Activated CD4-positive, alpha-beta T cell treated with anti-CD3 and anti-CD28 coated beads, Interleukin-2, amount 10 ng/mL, durations not matched to agents 7 days and 5 days (primary cell): Measurements from ENCODE around the gene N4BP2L2. TPM values are rescaled to one million over a fixed set of nuclear protein-coding genes. Genes with fewer than 3 reads are reported as not detected.
A peak's percentile ranks its signal among the peaks of the same experiment; 100 is the strongest.

Experiments used
- CTCF ChIA-PET: fragments of 350-600 bp; sonication (Branson Sonifier 250); formaldehyde crosslinking; loops from one replicate; lab custom pipeline; 2021; ENCODE audit warnings: antibody characterized with exemption; lab: Charles Lee
- POLR2A ChIA-PET: fragments of 350-600 bp; sonication (Branson Sonifier 250); formaldehyde crosslinking; loops from one replicate; lab custom pipeline; 2021; ENCODE audit warnings: antibody characterized with exemption; lab: Charles Lee
- DNase-seq: peaks from one replicate; pipeline ENCODE4 v3.0.0-alpha.2; 2020
- H3K27ac Mint-ChIP-seq: one replicate; pipeline ENCODE4 v1.8.0; 2021; ENCODE audit warnings: mild to moderate bottlenecking, moderate library complexity, mixed read lengths
- H3K27me3 Mint-ChIP-seq: one replicate; pipeline ENCODE4 v1.8.0; 2021; ENCODE audit warnings: mixed read lengths
- H3K36me3 Mint-ChIP-seq: one replicate; pipeline ENCODE4 v1.8.0; 2021; ENCODE audit warnings: low read depth, mixed read lengths
- H3K4me1 Mint-ChIP-seq: one replicate; pipeline ENCODE4 v1.8.0; 2021; ENCODE audit warnings: mixed read lengths
- H3K4me3 Mint-ChIP-seq: one replicate; pipeline ENCODE4 v1.8.0; 2021; ENCODE audit warnings: mild to moderate bottlenecking, moderate library complexity, mixed read lengths
- H3K9me3 Mint-ChIP-seq: one replicate; pipeline ENCODE4 v1.8.0; 2021; ENCODE audit warnings: mixed read lengths
- total RNA-seq, 2 experiments: library from RNA; stranded (reverse); gene quantifications; one replicate each; pipeline ENCODE4 v1.2.3, GENCODE V29; 2021

Gene N4BP2L2
- total RNA-seq, 2 experiments from 2014 or later, result 134 to 136 TPM

- Mint-ChIP-seq H3K27ac (no peak overlapping the region), H3K27me3 (no peaks in the 10 kb centered on the region), H3K4me1 (peaks cover 29% of the 10 kb centered on the region), H3K9me3 (no peaks in the 10 kb centered on the region), H3K36me3 (peaks cover 21% of the 10 kb centered on the region), H3K4me3 (no peak overlapping the region)
- ChIA-PET CTCF (interaction anchor here (0.5 to 1.5 kb wide), 3 partner anchors 14 to 51 kb away, joined by 3 to 4 read pairs (median 3); no protein-coding TSS in a partner anchor), POLR2A (no interaction called here)
- DNase-seq, result no peak
Observed at GRCh38 chr13:32409561-32410421, 128.8 kb downstream of the N4BP2L2 start.

GRCh38 chr13:32409001-32409313, 129.6 kb downstream of the N4BP2L2 start:
- DNase-seq, result no peak
- Mint-ChIP-seq H3K36me3 (peaks cover 21% of the 10 kb centered on the region), H3K4me3 (no peak overlapping the region), H3K4me1 (peaks cover 29% of the 10 kb centered on the region), H3K27me3 (no peaks in the 10 kb centered on the region), H3K27ac (no peak overlapping the region), H3K9me3 (no peaks in the 10 kb centered on the region)
- ChIA-PET CTCF (interaction anchor here (1.0 to 1.6 kb wide), 7 partner anchors 9 to 437 kb away, joined by 3 to 5 read pairs (median 3); partner anchors contain the start of genes BRCA2 and ZAR1L), POLR2A (interaction anchor here (0.7 to 1.7 kb wide), 2 partner anchors 94 to 622 kb away, joined by 3 read pairs; partner anchors contain the start of genes BRCA2 and ZAR1L)

- no peak for DNase-seq
- peaks cover 29% of the 10 kb centered on the region for H3K4me1 Mint-ChIP-seq
- H3K36me3 Mint-ChIP-seq, result peaks cover 26% of the 10 kb centered on the region
- POLR2A ChIA-PET, result interaction anchor here (0.7 to 1.7 kb wide), 2 partner anchors 93 to 622 kb away, joined by 3 read pairs; partner anchors contain the start of genes BRCA2 and ZAR1L
- H3K9me3 Mint-ChIP-seq, result no peaks in the 10 kb centered on the region
- peak overlapping the region; percentile 23 for H3K4me3 Mint-ChIP-seq
- CTCF ChIA-PET, result interaction anchor here (0.6 to 1.6 kb wide), 8 partner anchors 10 to 438 kb away, joined by 3 to 5 read pairs (median 3); partner anchors contain the start of genes BRCA2 and ZAR1L
- no peaks in the 10 kb centered on the region for H3K27me3 Mint-ChIP-seq
- peak overlapping the region; percentile 81 for H3K27ac Mint-ChIP-seq
Observed at GRCh38 chr13:32408296-32409000, 130.1 kb downstream of the N4BP2L2 start.

GRCh38 chr13:32407854-32408253, 130.7 kb downstream of the N4BP2L2 start:
- H3K36me3 Mint-ChIP-seq, result peaks cover 32% of the 10 kb centered on the region
- ChIA-PET POLR2A (interaction anchor here (1.7 kb wide), 1 partner anchor 93 kb away, joined by 3 read pairs; the partner anchor contains the start of genes BRCA2 and ZAR1L), CTCF (interaction anchor here (0.6 to 1.6 kb wide), 6 partner anchors 10 to 438 kb away, joined by 3 to 5 read pairs (median 3); partner anchors contain the start of genes BRCA2 and ZAR1L)
- peak overlapping the region; percentile 22 for H3K27ac Mint-ChIP-seq
- no peaks in the 10 kb centered on the region for H3K9me3 Mint-ChIP-seq
- no peaks in the 10 kb centered on the region for H3K27me3 Mint-ChIP-seq
- DNase-seq, result no peak
- H3K4me3 Mint-ChIP-seq, result peak overlapping the region; percentile 23
- H3K4me1 Mint-ChIP-seq, result peaks cover 29% of the 10 kb centered on the region

- Mint-ChIP-seq H3K9me3 (no peaks in the 10 kb centered on the region), H3K36me3 (peaks cover 50% of the 10 kb centered on the region), H3K4me1 (peaks cover 10% of the 10 kb centered on the region), H3K27ac (no peak overlapping the region), H3K4me3 (no peak overlapping the region), H3K27me3 (no peaks in the 10 kb centered on the region)
- DNase-seq, result no peak
- CTCF ChIA-PET, result interaction anchor here (0.6 to 1.6 kb wide), 3 partner anchors 63 to 138 kb away, joined by 3 to 4 read pairs (median 3); no protein-coding TSS in a partner anchor
- POLR2A ChIA-PET, result no interaction called here
Observed at GRCh38 chr13:32403108-32403507, 135.5 kb downstream of the N4BP2L2 start.

GRCh38 chr13:32391101-32391619, 147.4 kb downstream of the N4BP2L2 start:
- ChIA-PET CTCF (interaction anchor here (0.6 to 1.2 kb wide), 3 partner anchors 9 to 43 kb away, joined by 3 read pairs; no protein-coding TSS in a partner anchor), POLR2A (no interaction called here)
- Mint-ChIP-seq H3K27ac (no peak overlapping the region), H3K36me3 (peaks cover 44% of the 10 kb centered on the region), H3K4me3 (no peak overlapping the region), H3K27me3 (no peaks in the 10 kb centered on the region), H3K4me1 (peaks cover 26% of the 10 kb centered on the region), H3K9me3 (no peaks in the 10 kb centered on the region)
- no peak for DNase-seq

- Mint-ChIP-seq H3K27me3 (no peaks in the 10 kb centered on the region), H3K4me3 (no peak overlapping the region), H3K27ac (peak overlapping the region; percentile 31), H3K36me3 (peaks cover 43% of the 10 kb centered on the region), H3K4me1 (peaks cover 26% of the 10 kb centered on the region), H3K9me3 (no peaks in the 10 kb centered on the region)
- CTCF ChIA-PET, result interaction anchor here (0.6 to 1.2 kb wide), 4 partner anchors 9 to 630 kb away, joined by 3 read pairs; no protein-coding TSS in a partner anchor
- POLR2A ChIA-PET, result no interaction called here
- DNase-seq, result no peak
Observed at GRCh38 chr13:32390484-32390883, 148.1 kb downstream of the N4BP2L2 start.

GRCh38 chr13:32390048-32390447, 148.5 kb downstream of the N4BP2L2 start:
- no peak for DNase-seq
- Mint-ChIP-seq H3K27me3 (no peaks in the 10 kb centered on the region), H3K27ac (peak overlapping the region; percentile 38), H3K4me1 (peaks cover 26% of the 10 kb centered on the region), H3K9me3 (no peaks in the 10 kb centered on the region), H3K36me3 (peaks cover 43% of the 10 kb centered on the region), H3K4me3 (no peak overlapping the region)
- ChIA-PET POLR2A (no interaction called here), CTCF (interaction anchor here (0.7 to 1.0 kb wide), 2 partner anchors 8 to 630 kb away, joined by 3 read pairs; no protein-coding TSS in a partner anchor)

- CTCF ChIA-PET, result interaction anchor here (0.9 to 1.4 kb wide), 6 partner anchors 9 to 200 kb away, joined by 3 to 5 read pairs (median 3); partner anchors contain the start of gene PDS5B
Observed at GRCh38 chr13:32385410-32385809, 153.2 kb downstream of the N4BP2L2 start.

GRCh38 chr13:32384702-32385101, 153.9 kb downstream of the N4BP2L2 start:
- CTCF ChIA-PET, result interaction anchor here (0.9 to 1.4 kb wide), 6 partner anchors 8 to 201 kb away, joined by 3 to 5 read pairs (median 3); partner anchors contain the start of gene PDS5B
- H3K4me1 Mint-ChIP-seq, result peaks cover 9% of the 10 kb centered on the region
- no peaks in the 10 kb centered on the region for H3K9me3 Mint-ChIP-seq
- no peaks in the 10 kb centered on the region for H3K27me3 Mint-ChIP-seq
- H3K27ac Mint-ChIP-seq, result no peak overlapping the region
- H3K36me3 Mint-ChIP-seq, result peaks cover 26% of the 10 kb centered on the region
- no peak overlapping the region for H3K4me3 Mint-ChIP-seq
- POLR2A ChIA-PET, result no interaction called here
- no peak for DNase-seq

More at GRCh38 chr13:32385410-32385809, 153.2 kb downstream of the N4BP2L2 start:
- Mint-ChIP-seq H3K36me3 (peaks cover 24% of the 10 kb centered on the region), H3K9me3 (no peaks in the 10 kb centered on the region), H3K4me1 (peaks cover 15% of the 10 kb centered on the region), H3K4me3 (no peak overlapping the region), H3K27me3 (no peaks in the 10 kb centered on the region), H3K27ac (no peak overlapping the region)
- DNase-seq, result no peak
- POLR2A ChIA-PET, result interaction anchor here (0.6 kb wide), 1 partner anchor 85 kb away, joined by 3 read pairs; no protein-coding TSS in a partner anchor

GRCh38 chr13:32383836-32384618, 154.6 kb downstream of the N4BP2L2 start:
- no peak overlapping the region for H3K27ac Mint-ChIP-seq
- ChIA-PET POLR2A (no interaction called here), CTCF (no interaction called here)
- H3K9me3 Mint-ChIP-seq, result no peaks in the 10 kb centered on the region
- peaks cover 3% of the 10 kb centered on the region for H3K4me1 Mint-ChIP-seq
- H3K27me3 Mint-ChIP-seq, result no peaks in the 10 kb centered on the region
- DNase-seq, result no peak
- H3K36me3 Mint-ChIP-seq, result peaks cover 20% of the 10 kb centered on the region
- H3K4me3 Mint-ChIP-seq, result no peak overlapping the region
